Right lobe of liver (tissue), 4 donors: ENCODE data around the gene B4GAT1.

Experiments
- POLR2A ChIP-seq: fragments of 450-650 bp; IDR thresholded peaks from one replicate; pipeline ENCODE4 v1.6.1; 2017; ENCODE audit warnings: antibody characterized with exemption, mild to moderate bottlenecking
- TF ChIP-seq, protein P1 (sequence below), 4 donors: fragments of 200-600 bp in 3 of 4; fragments of 450-650 bp in 1 of 4; IDR thresholded peaks; one replicate each; pipeline versions ENCODE4 v1.5.1 to v1.8.0; 2016 to 2022; ENCODE audit warnings: antibody characterized with exemption in 4 of 4, mild to moderate bottlenecking in 2 of 4
- donor health status: DM: no; HTN: no; CAD: no.
- donor health status: DM: no; HTN: no; CAD: no.
- donor health status: DM: no; HTN: yes; CAD: no.

DNA sequence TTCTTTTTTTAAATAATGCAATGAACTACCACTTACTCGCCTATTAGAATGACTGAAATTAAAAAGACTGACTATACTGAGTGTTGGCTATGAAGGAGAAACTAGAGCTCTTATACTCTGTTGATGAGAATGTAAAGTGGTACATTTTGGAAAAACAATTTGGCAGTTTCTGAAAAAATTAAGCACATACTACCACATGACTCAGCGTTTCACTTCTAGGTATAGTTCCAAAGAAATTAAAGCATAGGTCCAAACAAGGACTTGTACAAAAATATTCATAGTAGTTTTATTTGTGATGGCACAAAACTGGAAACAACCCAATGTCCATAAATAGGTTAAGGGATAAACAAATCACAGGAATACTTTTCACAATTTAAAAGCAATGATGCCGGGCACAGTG is 46.5 kb upstream of the B4GAT1 start:
- TF ChIP-seq, protein P1, sequence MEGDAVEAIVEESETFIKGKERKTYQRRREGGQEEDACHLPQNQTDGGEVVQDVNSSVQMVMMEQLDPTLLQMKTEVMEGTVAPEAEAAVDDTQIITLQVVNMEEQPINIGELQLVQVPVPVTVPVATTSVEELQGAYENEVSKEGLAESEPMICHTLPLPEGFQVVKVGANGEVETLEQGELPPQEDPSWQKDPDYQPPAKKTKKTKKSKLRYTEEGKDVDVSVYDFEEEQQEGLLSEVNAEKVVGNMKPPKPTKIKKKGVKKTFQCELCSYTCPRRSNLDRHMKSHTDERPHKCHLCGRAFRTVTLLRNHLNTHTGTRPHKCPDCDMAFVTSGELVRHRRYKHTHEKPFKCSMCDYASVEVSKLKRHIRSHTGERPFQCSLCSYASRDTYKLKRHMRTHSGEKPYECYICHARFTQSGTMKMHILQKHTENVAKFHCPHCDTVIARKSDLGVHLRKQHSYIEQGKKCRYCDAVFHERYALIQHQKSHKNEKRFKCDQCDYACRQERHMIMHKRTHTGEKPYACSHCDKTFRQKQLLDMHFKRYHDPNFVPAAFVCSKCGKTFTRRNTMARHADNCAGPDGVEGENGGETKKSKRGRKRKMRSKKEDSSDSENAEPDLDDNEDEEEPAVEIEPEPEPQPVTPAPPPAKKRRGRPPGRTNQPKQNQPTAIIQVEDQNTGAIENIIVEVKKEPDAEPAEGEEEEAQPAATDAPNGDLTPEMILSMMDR (IDR thresholded peaks at IDR 0.05) = no peak
- no peak for TF ChIP-seq POLR2A
